ENCODE data around the gene IFNAR1.

DNA sequence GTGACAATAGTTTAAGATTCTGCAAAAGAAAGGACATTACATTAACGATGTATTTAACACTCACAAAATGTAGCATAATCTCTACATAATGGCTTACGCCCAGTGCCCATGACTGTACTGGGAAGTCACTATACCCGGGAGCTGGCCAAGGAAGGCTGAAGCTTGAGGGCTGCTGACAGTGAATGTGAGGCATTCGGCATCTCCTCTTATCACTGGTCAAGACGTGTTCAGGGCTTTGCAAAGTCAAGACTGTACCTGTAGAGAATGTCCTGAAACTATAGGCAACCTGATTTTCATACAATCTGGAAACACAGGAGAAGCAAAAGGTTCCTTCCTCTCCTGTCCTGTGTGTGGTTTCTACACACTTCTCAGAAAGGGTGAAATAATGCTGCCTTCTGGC is 65.7 kb downstream of the IFNAR1 start:
- no peak for TF ChIP-seq POLR2A (IDR thresholded peaks at IDR 0.05; ENCODE audit: low read length)
- no peak for TF ChIP-seq GATA1 (IDR thresholded peaks at IDR 0.05; ENCODE audit: low read depth, low read length)

Measured in erythroblast (primary cell).